Measurements from ENCODE around the gene ATP10D. TPM values are rescaled to one million over a fixed set of nuclear protein-coding genes. Genes with fewer than 3 reads are reported as not detected.

ATP10D gene
- total RNA-seq, 1 experiment from 2014 or later: 5.1 TPM

DNA sequence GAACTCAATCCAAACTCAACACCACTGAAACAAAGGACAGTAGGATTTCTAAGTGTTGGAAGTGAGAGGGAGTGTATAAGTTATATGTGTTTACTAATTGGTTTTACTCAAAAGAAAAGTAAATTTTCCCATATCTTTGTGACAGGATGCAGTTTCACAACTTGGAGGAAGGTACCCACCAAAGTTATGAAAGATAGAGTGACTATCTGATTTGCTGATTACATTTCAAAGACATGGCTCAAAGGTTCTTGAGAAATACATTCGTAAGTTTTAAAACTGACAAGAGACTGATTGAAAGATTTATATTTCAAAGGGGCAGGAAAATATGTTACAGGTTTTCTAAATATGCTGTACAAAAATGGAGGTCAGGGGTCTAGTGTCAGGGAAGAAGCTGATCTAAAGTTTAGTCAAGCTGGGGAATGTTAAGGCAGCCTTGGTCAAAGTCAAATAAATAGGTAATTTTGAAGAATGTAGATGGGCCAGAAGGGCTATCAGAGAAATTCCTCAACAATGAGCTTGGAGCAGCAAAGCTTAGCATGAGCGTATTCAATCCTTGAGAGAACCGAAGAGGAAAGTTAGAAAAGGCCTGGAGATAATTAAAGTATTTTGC, 11.8 kb upstream of the ATP10D start:
- POLR2A ChIA-PET: no interaction called here

More for the DNA sequence above, 11.8 kb upstream of the ATP10D start:
- Histone ChIP-seq H3K27ac (ENCODE audit: low read depth, low read length) (no peak overlapping the region), H3K9me3 (ENCODE audit: control insufficient read depth in 1 of 2, insufficient read depth in 1 of 2, low read depth in 1 of 2, low read length in 2 of 2) (no peaks in the 10 kb centered on the region), H3K4me3 (replicated peaks in 1 of 2; ENCODE audit: low read depth in 1 of 2, low read length in 2 of 2) (no peak overlapping the region), H3K4me1 (ENCODE audit: control insufficient read depth in 1 of 2, insufficient read depth in 2 of 2, low read length in 2 of 2) (peaks cover 6 to 38% of the 10 kb centered on the region in 2 experiments; a peak in 3 of 4 replicates), H3K27me3 (ENCODE audit: insufficient read depth, low read length) (no peaks in the 10 kb centered on the region), H3K4me2 (ENCODE audit: low read length) (no peak overlapping the region), H3K9ac (ENCODE audit: low read length) (no peak overlapping the region), H4K20me1 (ENCODE audit: insufficient read depth) (no peaks in the 10 kb centered on the region), H3K9me2 (ENCODE audit: insufficient read depth) (no peaks in the 10 kb centered on the region), H3K36me3 (ENCODE audit: control insufficient read depth in 1 of 2, insufficient read depth in 2 of 2, low read length in 2 of 2) (no peaks in the 10 kb centered on the region), H3K79me2 (ENCODE audit: insufficient read depth, low read length) (no peaks in the 10 kb centered on the region), H2AFZ (ENCODE audit: low read depth, low read length, poor library complexity, severe bottlenecking) (no peak overlapping the region)
- BruUV-seq (replicated peaks): no TSS peak
- CTCF ChIA-PET: no interaction called here
- TF ChIP-seq YY1 (IDR thresholded peaks at IDR 0.05; ENCODE audit: extremely low read depth, insufficient replicate concordance, low read depth, low read length): no peak
- no peak for TF ChIP-seq ZNF274 (IDR thresholded peaks at IDR 0.05; ENCODE audit: low read depth, low read length)
- TF ChIP-seq, protein P1, sequence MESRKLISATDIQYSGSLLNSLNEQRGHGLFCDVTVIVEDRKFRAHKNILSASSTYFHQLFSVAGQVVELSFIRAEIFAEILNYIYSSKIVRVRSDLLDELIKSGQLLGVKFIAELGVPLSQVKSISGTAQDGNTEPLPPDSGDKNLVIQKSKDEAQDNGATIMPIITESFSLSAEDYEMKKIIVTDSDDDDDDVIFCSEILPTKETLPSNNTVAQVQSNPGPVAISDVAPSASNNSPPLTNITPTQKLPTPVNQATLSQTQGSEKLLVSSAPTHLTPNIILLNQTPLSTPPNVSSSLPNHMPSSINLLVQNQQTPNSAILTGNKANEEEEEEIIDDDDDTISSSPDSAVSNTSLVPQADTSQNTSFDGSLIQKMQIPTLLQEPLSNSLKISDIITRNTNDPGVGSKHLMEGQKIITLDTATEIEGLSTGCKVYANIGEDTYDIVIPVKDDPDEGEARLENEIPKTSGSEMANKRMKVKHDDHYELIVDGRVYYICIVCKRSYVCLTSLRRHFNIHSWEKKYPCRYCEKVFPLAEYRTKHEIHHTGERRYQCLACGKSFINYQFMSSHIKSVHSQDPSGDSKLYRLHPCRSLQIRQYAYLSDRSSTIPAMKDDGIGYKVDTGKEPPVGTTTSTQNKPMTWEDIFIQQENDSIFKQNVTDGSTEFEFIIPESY (IDR thresholded peaks at IDR 0.05; ENCODE audit: extremely low read depth, insufficient replicate concordance, low read length): no peak
- no peak for TF ChIP-seq SRF (IDR thresholded peaks at IDR 0.05; ENCODE audit: low read depth)
- TF ChIP-seq TCF7L2 (IDR thresholded peaks at IDR 0.05; ENCODE audit: borderline replicate concordance, extremely low read depth, insufficient read depth, insufficient read length): no peak
- TF ChIP-seq RAD21 (IDR thresholded peaks at IDR 0.05; ENCODE audit: low read depth): no peak
- TF ChIP-seq, protein P2, sequence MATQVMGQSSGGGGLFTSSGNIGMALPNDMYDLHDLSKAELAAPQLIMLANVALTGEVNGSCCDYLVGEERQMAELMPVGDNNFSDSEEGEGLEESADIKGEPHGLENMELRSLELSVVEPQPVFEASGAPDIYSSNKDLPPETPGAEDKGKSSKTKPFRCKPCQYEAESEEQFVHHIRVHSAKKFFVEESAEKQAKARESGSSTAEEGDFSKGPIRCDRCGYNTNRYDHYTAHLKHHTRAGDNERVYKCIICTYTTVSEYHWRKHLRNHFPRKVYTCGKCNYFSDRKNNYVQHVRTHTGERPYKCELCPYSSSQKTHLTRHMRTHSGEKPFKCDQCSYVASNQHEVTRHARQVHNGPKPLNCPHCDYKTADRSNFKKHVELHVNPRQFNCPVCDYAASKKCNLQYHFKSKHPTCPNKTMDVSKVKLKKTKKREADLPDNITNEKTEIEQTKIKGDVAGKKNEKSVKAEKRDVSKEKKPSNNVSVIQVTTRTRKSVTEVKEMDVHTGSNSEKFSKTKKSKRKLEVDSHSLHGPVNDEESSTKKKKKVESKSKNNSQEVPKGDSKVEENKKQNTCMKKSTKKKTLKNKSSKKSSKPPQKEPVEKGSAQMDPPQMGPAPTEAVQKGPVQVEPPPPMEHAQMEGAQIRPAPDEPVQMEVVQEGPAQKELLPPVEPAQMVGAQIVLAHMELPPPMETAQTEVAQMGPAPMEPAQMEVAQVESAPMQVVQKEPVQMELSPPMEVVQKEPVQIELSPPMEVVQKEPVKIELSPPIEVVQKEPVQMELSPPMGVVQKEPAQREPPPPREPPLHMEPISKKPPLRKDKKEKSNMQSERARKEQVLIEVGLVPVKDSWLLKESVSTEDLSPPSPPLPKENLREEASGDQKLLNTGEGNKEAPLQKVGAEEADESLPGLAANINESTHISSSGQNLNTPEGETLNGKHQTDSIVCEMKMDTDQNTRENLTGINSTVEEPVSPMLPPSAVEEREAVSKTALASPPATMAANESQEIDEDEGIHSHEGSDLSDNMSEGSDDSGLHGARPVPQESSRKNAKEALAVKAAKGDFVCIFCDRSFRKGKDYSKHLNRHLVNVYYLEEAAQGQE (IDR thresholded peaks at IDR 0.05; ENCODE audit: low read depth): no peak
- TF ChIP-seq CEBPB (IDR thresholded peaks at IDR 0.05; ENCODE audit: low read depth): no peak
- no peak for TF ChIP-seq FOSL1 (IDR thresholded peaks at IDR 0.05; ENCODE audit: low read depth)
- TF ChIP-seq, protein P3, sequence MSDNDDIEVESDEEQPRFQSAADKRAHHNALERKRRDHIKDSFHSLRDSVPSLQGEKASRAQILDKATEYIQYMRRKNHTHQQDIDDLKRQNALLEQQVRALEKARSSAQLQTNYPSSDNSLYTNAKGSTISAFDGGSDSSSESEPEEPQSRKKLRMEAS (IDR thresholded peaks at IDR 0.05): no peak
- no peak for TF ChIP-seq EGR1 (IDR thresholded peaks at IDR 0.05; ENCODE audit: low read depth)
- intact Hi-C loops (cut with micrococcal nuclease): no loop called here
- no peak for ATAC-seq
- RAD21 ChIA-PET (ENCODE audit: low non-redundant PET in 1 of 2, low total read pairs in 2 of 2, uncharacterized antibody in 2 of 2, unreplicated experiment in 2 of 2): no interaction called here
- no peak for DNase-seq (ENCODE audit: low read depth, low spot score)

All from HCT116 (cell line).